Smooth muscle cell of the brain vasculature (primary cell): ENCODE measurements around the gene WDR38.

ENCODE experiments used
- DNase-seq: peaks from one replicate; pipeline ENCODE4 v3.0.0-alpha.2; 2012; ENCODE audit warnings: low read depth, low spot score

The WDR38 gene

GRCh38 chr9:124858330-124859046 is 5.2 kb downstream of the WDR38 start:
- no peak for DNase-seq

- DNase-seq = no peak
Measured at GRCh38 chr9:124859803-124860581, 6.7 kb downstream of the WDR38 start.

- no peak for DNase-seq
Measured at GRCh38 chr9:124860582-124861341, 7.5 kb downstream of the WDR38 start.

- DNase-seq = peak; percentile 79
Measured at GRCh38 chr9:124861342-124862229, 8.3 kb downstream of the WDR38 start, which contains the start of the genes ARPC5L and RPL35. Gene ARPC5L, plus strand, starts transcription at chr9:124862130. Its CDS starts 7,161 bp downstream, at chr9:124869291. Gene RPL35, minus strand, starts transcription at chr9:124861957. Its CDS starts 45 bp downstream, at chr9:124861912.

- DNase-seq = no peak
Measured at GRCh38 chr9:124863371-124863871, 10.2 kb downstream of the WDR38 start.

- peak; percentile 41 for DNase-seq
Measured at GRCh38 chr9:124868511-124869465, 15.5 kb downstream of the WDR38 start.

- no peak for DNase-seq
Measured at GRCh38 chr9:124869466-124869985, 16.3 kb downstream of the WDR38 start.

GRCh38 chr9:124869986-124870560 is 16.8 kb downstream of the WDR38 start:
- no peak for DNase-seq

GRCh38 chr9:124870723-124871122 is 17.5 kb downstream of the WDR38 start:
- DNase-seq = no peak

- DNase-seq = no peak
Measured at GRCh38 chr9:124871156-124871561, 17.9 kb downstream of the WDR38 start.

- no peak for DNase-seq
Measured at GRCh38 chr9:124873664-124874063, 20.4 kb downstream of the WDR38 start.

GRCh38 chr9:124875501-124875900 is 22.2 kb downstream of the WDR38 start:
- no peak for DNase-seq

- no peak for DNase-seq
Measured at GRCh38 chr9:124877021-124877782, 23.9 kb downstream of the WDR38 start.

- no peak for DNase-seq
Measured at GRCh38 chr9:124878021-124878420, 24.8 kb downstream of the WDR38 start.

- DNase-seq = no peak
Measured at GRCh38 chr9:124878518-124878917, 25.3 kb downstream of the WDR38 start.

- no peak for DNase-seq
Measured at GRCh38 chr9:124879226-124879625, 26.0 kb downstream of the WDR38 start.

GRCh38 chr9:124880501-124880900 is 27.2 kb downstream of the WDR38 start:
- DNase-seq = no peak

GRCh38 chr9:124881138-124881743 is 28.0 kb downstream of the WDR38 start:
- DNase-seq = no peak
